CD4-positive, CD25-positive, alpha-beta regulatory T cell (primary cell): Measurements from ENCODE around the gene CBFA2T3. TPM values are rescaled to one million over a fixed set of nuclear protein-coding genes. Genes with fewer than 3 reads are reported as not detected.

ENCODE experiments used
- ATAC-seq, 2 donors: fragments of 150-1000 bp; cut with Tn5 transposase; one replicate each; pipeline ENCODE4 v1.10.0; 2021; ENCODE audit warnings: low read depth in 2 of 2, moderate number of reproducible peaks in 2 of 2, moderate library complexity in 1 of 2
- DNase-seq, 3 donors: peaks; one replicate each; pipeline versions ENCODE4 v3.0.0 to v3.0.0-alpha.2; 2012 to 2022; ENCODE audit warnings: mixed read lengths in 1 of 3
- H3K27ac ChIP-seq: one replicate; pipeline ENCODE4 v1.7.0; 2013; ENCODE audit warnings: mild to moderate bottlenecking, low read length; ENCODE audit not compliant: insufficient read depth, poor library complexity, severe bottlenecking
- H3K27me3 ChIP-seq: one replicate; pipeline ENCODE4 v1.7.0; 2013; ENCODE audit warnings: low read length; ENCODE audit not compliant: control insufficient read depth, insufficient read depth
- H3K36me3 ChIP-seq: one replicate; pipeline ENCODE4 v1.7.0; 2013; ENCODE audit warnings: mild to moderate bottlenecking, low read length, moderate library complexity; ENCODE audit not compliant: control insufficient read depth, insufficient read depth
- H3K4me1 ChIP-seq: 2 replicates; pipeline ENCODE4 v1.7.0; 2013; ENCODE audit warnings: mild to moderate bottlenecking, low read length; ENCODE audit not compliant: insufficient read depth, control insufficient read depth, poor library complexity, severe bottlenecking
- H3K4me3 ChIP-seq: one replicate; pipeline ENCODE4 v1.7.0; 2013; ENCODE audit warnings: low read depth, mild to moderate bottlenecking, low read length, moderate library complexity
- H3K9me3 ChIP-seq, 2 experiments: 1 replicate in 1 of 2; 2 replicates in 1 of 2; pipeline ENCODE4 v1.7.0; 2013; ENCODE audit warnings: low read length in 2 of 2, mild to moderate bottlenecking in 1 of 2, moderate library complexity in 1 of 2; ENCODE audit not compliant: control insufficient read depth in 2 of 2
- H3K27ac Mint-ChIP-seq, 3 donors: one replicate each; pipeline ENCODE4 v1.8.0; 2020 to 2022; ENCODE audit warnings: mild to moderate bottlenecking in 3 of 3, mixed read lengths in 3 of 3, moderate library complexity in 2 of 3
- H3K27me3 Mint-ChIP-seq: one replicate; pipeline ENCODE4 v1.8.0; 2022; ENCODE audit warnings: mild to moderate bottlenecking, mixed read lengths
- H3K36me3 Mint-ChIP-seq: one replicate; pipeline ENCODE4 v1.8.0; 2020; ENCODE audit warnings: mixed read lengths
- H3K4me1 Mint-ChIP-seq, 4 donors: one replicate each; pipeline ENCODE4 v1.8.0; 2020 to 2022; ENCODE audit warnings: mixed read lengths in 4 of 4, mild to moderate bottlenecking in 1 of 4
- H3K4me3 Mint-ChIP-seq, 4 donors: one replicate each; pipeline ENCODE4 v1.8.0; 2020 to 2022; ENCODE audit warnings: mild to moderate bottlenecking in 4 of 4, mixed read lengths in 4 of 4, moderate library complexity in 3 of 4
- H3K9me3 Mint-ChIP-seq, 7 donors: one replicate each; pipeline ENCODE4 v1.8.0; 2020 to 2022; ENCODE audit warnings: mixed read lengths in 7 of 7, mild to moderate bottlenecking in 3 of 7, moderate library complexity in 2 of 7
- polyA plus RNA-seq, 4 donors: library from polyadenylated mRNA; unstranded; fragments of 300-500 nt; fragmentation: Illumina TruSeq; gene quantifications; one replicate each; pipeline ENCODE4 v1.2.3, GENCODE V29; 2021
- total RNA-seq: library from RNA; stranded (reverse); gene quantifications from one replicate; pipeline ENCODE4 v1.2.3, GENCODE V29; 2022

Gene CBFA2T3
- total and polyA plus RNA-seq, 5 donors from 2014 or later: 0.25 to 1.3 TPM; not detected in 3

- H3K36me3 ChIP-seq: no peaks in the 10 kb centered on the region
- no peaks in the 10 kb centered on the region for H3K36me3 Mint-ChIP-seq
- H3K4me1 ChIP-seq: no peaks in the 10 kb centered on the region
- no peaks in the 10 kb centered on the region for H3K4me1 Mint-ChIP-seq
- H3K27me3 Mint-ChIP-seq: no peaks in the 10 kb centered on the region
- H3K9me3 ChIP-seq: no peaks in the 10 kb centered on the region
- DNase-seq (no peak), ATAC-seq (no peak)
- H3K4me3 Mint-ChIP-seq: no peak overlapping the region
- H3K27ac ChIP-seq: no peak overlapping the region
- H3K27me3 ChIP-seq: no peaks in the 10 kb centered on the region
- no peak overlapping the region for H3K4me3 ChIP-seq
- no peak overlapping the region for H3K27ac Mint-ChIP-seq
- no peaks in the 10 kb centered on the region for H3K9me3 Mint-ChIP-seq
Measured at GRCh38 chr16:88830783-88831182, 146.2 kb downstream of the CBFA2T3 start.

DNA sequence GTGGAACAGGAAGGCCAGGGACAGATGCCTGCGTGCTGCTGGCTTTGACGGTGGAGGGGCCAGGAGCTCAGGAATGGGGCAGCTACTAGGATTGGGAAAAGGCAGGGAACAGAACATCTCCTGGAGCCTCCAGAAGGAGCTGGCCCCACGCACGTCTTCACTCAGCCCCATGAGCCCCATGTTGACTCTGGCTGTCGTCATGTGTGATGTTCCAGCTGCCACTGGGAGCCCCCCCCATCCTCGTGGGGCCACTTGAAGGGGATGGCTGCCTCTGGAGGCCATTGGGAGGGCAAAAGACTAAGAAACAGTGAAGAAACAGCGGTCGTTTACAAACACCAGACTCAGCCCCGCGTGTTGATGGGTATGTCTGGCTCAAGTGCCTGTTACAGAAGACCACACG, 146.7 kb downstream of the CBFA2T3 start:
- no peak overlapping the region for H3K4me3 Mint-ChIP-seq
- Histone ChIP-seq H3K4me3 (no peak overlapping the region), H3K27ac (no peak overlapping the region), H3K4me1 (no peaks in the 10 kb centered on the region), H3K36me3 (no peaks in the 10 kb centered on the region), H3K9me3 (no peaks in the 10 kb centered on the region), H3K27me3 (no peaks in the 10 kb centered on the region)
- no peaks in the 10 kb centered on the region for H3K4me1 Mint-ChIP-seq
- ATAC-seq (no peak), DNase-seq (no peak)
- no peak overlapping the region for H3K27ac Mint-ChIP-seq
- no peaks in the 10 kb centered on the region for H3K27me3 Mint-ChIP-seq
- H3K36me3 Mint-ChIP-seq: no peaks in the 10 kb centered on the region
- H3K9me3 Mint-ChIP-seq: no peaks in the 10 kb centered on the region

- H3K27ac ChIP-seq: no peak overlapping the region
- H3K4me1 ChIP-seq: no peaks in the 10 kb centered on the region
- DNase-seq: no peak
- H3K36me3 ChIP-seq: peaks cover 3% of the 10 kb centered on the region
- no peak overlapping the region for H3K4me3 ChIP-seq
- H3K9me3 ChIP-seq: no peaks in the 10 kb centered on the region
- Mint-ChIP-seq H3K27ac (no peak overlapping the region), H3K36me3 (no peaks in the 10 kb centered on the region), H3K4me1 (no peaks in the 10 kb centered on the region), H3K9me3 (no peaks in the 10 kb centered on the region), H3K4me3 (no peak overlapping the region), H3K27me3 (no peaks in the 10 kb centered on the region)
- H3K27me3 ChIP-seq: no peaks in the 10 kb centered on the region
- ATAC-seq: no peak
Measured at GRCh38 chr16:88828711-88829110, 148.3 kb downstream of the CBFA2T3 start.

GRCh38 chr16:88827727-88828126, 149.3 kb downstream of the CBFA2T3 start:
- Histone ChIP-seq H3K27ac (no peak overlapping the region), H3K27me3 (no peaks in the 10 kb centered on the region), H3K4me3 (no peak overlapping the region), H3K4me1 (no peaks in the 10 kb centered on the region), H3K9me3 (no peaks in the 10 kb centered on the region), H3K36me3 (peaks cover 4% of the 10 kb centered on the region)
- no peak overlapping the region for H3K4me3 Mint-ChIP-seq
- ATAC-seq: no peak
- H3K9me3 Mint-ChIP-seq: no peaks in the 10 kb centered on the region
- peaks cover 4% of the 10 kb centered on the region for H3K36me3 Mint-ChIP-seq
- H3K27ac Mint-ChIP-seq: no peak overlapping the region
- H3K27me3 Mint-ChIP-seq: no peaks in the 10 kb centered on the region
- no peak for DNase-seq
- H3K4me1 Mint-ChIP-seq: no peaks in the 10 kb centered on the region

DNA sequence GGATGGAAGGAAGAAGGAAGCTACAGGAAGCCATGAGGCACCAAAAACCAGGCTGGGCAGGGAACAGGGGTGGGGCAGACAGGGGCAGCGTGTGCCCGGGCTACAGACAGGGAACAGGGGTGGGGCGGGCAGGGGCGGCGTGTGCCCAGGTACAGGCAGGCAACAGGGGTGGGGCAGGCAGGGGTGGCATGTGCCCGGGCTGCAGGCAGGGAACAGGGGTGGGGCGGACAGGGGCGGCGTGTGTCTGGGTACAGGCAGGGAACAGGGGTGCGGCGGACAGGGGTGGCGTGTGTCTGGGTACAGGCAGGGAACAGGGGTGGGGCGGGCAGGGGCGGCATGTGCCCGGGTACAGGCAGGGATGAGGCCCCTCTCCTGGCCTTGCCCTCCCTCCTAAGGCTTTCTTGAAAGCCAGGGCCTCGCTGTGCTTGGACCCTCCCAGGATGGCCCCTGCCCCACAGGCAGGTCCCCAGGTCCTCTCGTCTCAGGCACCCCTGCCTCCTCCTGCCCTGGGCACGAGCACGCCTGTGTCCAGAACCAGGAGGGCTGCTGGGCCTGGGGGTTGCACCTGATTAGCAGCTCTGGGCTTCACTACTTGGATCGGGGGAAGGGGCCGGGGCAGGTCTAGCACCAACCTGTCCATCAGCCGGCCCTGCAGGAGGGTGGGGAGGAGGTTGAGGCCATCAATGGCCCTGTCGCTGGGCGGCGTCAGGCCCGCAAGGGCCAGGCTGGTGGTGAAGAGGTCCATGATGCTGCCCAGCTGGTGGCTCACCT, 150.8 kb downstream of the CBFA2T3 start:
- H3K9me3 Mint-ChIP-seq: no peaks in the 10 kb centered on the region
- H3K36me3 Mint-ChIP-seq: peaks cover 5% of the 10 kb centered on the region
- Histone ChIP-seq H3K4me1 (no peaks in the 10 kb centered on the region), H3K4me3 (no peak overlapping the region), H3K36me3 (peaks cover 12% of the 10 kb centered on the region), H3K27ac (no peak overlapping the region), H3K9me3 (no peaks in the 10 kb centered on the region), H3K27me3 (no peaks in the 10 kb centered on the region)
- H3K4me1 Mint-ChIP-seq: no peaks in the 10 kb centered on the region
- no peak for DNase-seq
- no peak overlapping the region for H3K4me3 Mint-ChIP-seq
- no peaks in the 10 kb centered on the region for H3K27me3 Mint-ChIP-seq
- no peak for ATAC-seq
- no peak overlapping the region for H3K27ac Mint-ChIP-seq

DNA sequence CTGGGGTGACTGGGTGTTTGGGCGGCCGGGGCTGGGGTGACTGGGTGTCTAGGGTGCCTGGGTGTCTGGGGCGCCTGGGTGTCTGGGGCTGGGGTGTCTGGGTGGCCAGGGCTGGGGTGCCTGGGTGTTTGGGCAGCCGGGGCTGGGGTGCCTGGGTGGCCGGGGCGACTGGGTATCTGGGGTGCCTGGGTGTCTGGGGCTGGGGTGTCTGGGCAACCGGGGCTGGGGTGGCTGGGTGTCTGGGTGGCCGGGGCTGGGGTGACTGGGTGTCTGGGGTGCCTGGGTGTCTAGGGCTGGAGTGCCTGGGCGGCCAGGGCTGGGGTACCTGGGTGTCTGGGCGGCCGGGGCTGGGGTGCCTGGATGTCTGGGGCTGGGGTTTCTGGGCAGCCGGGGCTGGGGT, 151.9 kb downstream of the CBFA2T3 start:
- H3K36me3 ChIP-seq: peaks cover 12% of the 10 kb centered on the region
- no peak overlapping the region for H3K4me3 ChIP-seq
- no peaks in the 10 kb centered on the region for H3K4me1 ChIP-seq
- Mint-ChIP-seq H3K4me1 (no peaks in the 10 kb centered on the region), H3K36me3 (peaks cover 5% of the 10 kb centered on the region), H3K9me3 (no peaks in the 10 kb centered on the region), H3K27ac (no peak overlapping the region), H3K4me3 (no peak overlapping the region), H3K27me3 (no peaks in the 10 kb centered on the region)
- no peaks in the 10 kb centered on the region for H3K27me3 ChIP-seq
- ATAC-seq (no peak), DNase-seq (no peak)
- H3K27ac ChIP-seq: no peak overlapping the region
- no peaks in the 10 kb centered on the region for H3K9me3 ChIP-seq

Other genes with a start within 250 kb of the CBFA2T3 start
- 337 TPM for gene PIEZO1, start 192.0 kb downstream of the CBFA2T3 start, total RNA-seq
- 10 to 100 TPM; 18.1 to 23.6 (median 19.9) TPM for gene PIEZO1, start 192.0 kb downstream of the CBFA2T3 start, polyA plus RNA-seq
- gene CDT1, start 173.4 kb downstream of the CBFA2T3 start, total RNA-seq: 4.8 TPM
- gene CDT1, start 173.4 kb downstream of the CBFA2T3 start, polyA plus RNA-seq: 1 to 10 TPM in 2 of 4 donors, under 1 TPM in 2; 0.60 to 1.4 (median 1.2) TPM
- 145 TPM for gene APRT, start 165.3 kb downstream of the CBFA2T3 start, total RNA-seq
- gene APRT, start 165.3 kb downstream of the CBFA2T3 start, polyA plus RNA-seq: 100 to 1,000 TPM; 370 to 489 (median 443) TPM
- gene GALNS, start 120.3 kb downstream of the CBFA2T3 start, total RNA-seq: 63.1 TPM
- 10 to 100 TPM in 3 of 4 donors, 1 to 10 TPM in 1; 8.1 to 13.9 (median 11.3) TPM for gene GALNS, start 120.3 kb downstream of the CBFA2T3 start, polyA plus RNA-seq
- gene TRAPPC2L, start 120.1 kb downstream of the CBFA2T3 start, total RNA-seq: 49.5 TPM
- gene TRAPPC2L, start 120.1 kb downstream of the CBFA2T3 start, polyA plus RNA-seq: 100 to 1,000 TPM; 111 to 164 (median 131) TPM
- gene PABPN1L, start 110.5 kb downstream of the CBFA2T3 start, total RNA-seq: not detected
- not detected for gene PABPN1L, start 110.5 kb downstream of the CBFA2T3 start, polyA plus RNA-seq
- gene ACSF3, start 116.6 kb upstream of the CBFA2T3 start, total RNA-seq: 56.3 TPM
- 10 to 100 TPM; 24.1 to 32.8 (median 27.8) TPM for gene ACSF3, start 116.6 kb upstream of the CBFA2T3 start, polyA plus RNA-seq
- 0.17 TPM for gene CDH15, start 194.5 kb upstream of the CBFA2T3 start, total RNA-seq
- not detected for gene CDH15, start 194.5 kb upstream of the CBFA2T3 start, polyA plus RNA-seq
- gene SLC22A31, start 223.3 kb upstream of the CBFA2T3 start, total RNA-seq: not detected
- gene SLC22A31, start 223.3 kb upstream of the CBFA2T3 start, polyA plus RNA-seq: under 1 TPM in 1 of 4 donors, not detected in 3; 0.14 TPM
- gene ZNF778, start 240.5 kb upstream of the CBFA2T3 start, total RNA-seq: 7.9 TPM
- gene ZNF778, start 240.5 kb upstream of the CBFA2T3 start, polyA plus RNA-seq: 1 to 10 TPM; 3.3 to 4.9 (median 3.9) TPM